Gastrocnemius medialis (tissue), 4 donors: Measurements from ENCODE around the gene MND1.

Experiments used
- CTCF ChIP-seq, 5 experiments: fragments of 450-650 bp in 3 of 5; fragments of 200-600 bp in 2 of 5; sonication (generic) in 2 of 5; IDR thresholded peaks in 4 of 5; conservative IDR thresholded peaks in 1 of 5; 1 replicate in 4 of 5; 2 replicates in 1 of 5; pipeline ENCODE4 v1.5.1; 2016 to 2019; ENCODE audit warnings: antibody characterized with exemption in 5 of 5, mild to moderate bottlenecking in 3 of 5, moderate library complexity in 3 of 5
- POLR2A ChIP-seq, 2 donors: fragments of 450-650 bp; IDR thresholded peaks; one replicate each; pipeline ENCODE4 v1.6.1; 2017; ENCODE audit warnings: antibody characterized with exemption in 2 of 2, mild to moderate bottlenecking in 2 of 2, moderate library complexity in 2 of 2

- TF ChIP-seq CTCF (IDR thresholded peaks at IDR 0.05 in 4 of 5, conservative IDR thresholded peaks at IDR 0.05 in 1 of 5) (no peak), POLR2A (IDR thresholded peaks at IDR 0.05) (no peak)
These were observed 20.4 kb upstream of the MND1 start for GRCh38 chr4:153324046-153324445.
